ENCODE measurements around the gene SAMD3. TPM values are rescaled to one million over a fixed set of nuclear protein-coding genes. Genes with fewer than 3 reads are reported as not detected.

SAMD3 gene
- total RNA-seq, 1 experiment from 2014 or later = 1.5 TPM

DNA sequence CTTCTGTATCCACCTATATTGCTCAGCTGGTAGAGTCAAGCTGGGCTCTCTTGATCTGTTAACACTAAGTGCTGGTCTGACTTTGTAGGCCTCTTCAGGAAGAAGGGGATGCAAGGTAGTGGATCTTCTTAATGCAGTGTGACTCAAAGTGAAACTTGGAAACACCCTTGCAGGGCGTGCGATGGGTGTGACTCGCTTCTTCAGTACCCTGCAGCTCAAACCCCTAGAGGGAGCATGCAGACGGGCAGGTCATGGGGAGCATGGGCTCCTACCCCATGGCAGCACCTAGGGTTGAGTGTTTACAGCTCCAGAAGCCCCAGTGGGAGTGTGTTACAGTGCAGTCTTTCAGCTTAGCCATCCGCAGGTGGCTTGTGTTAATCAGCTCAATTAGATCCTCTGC lies 757 bp upstream of the SAMD3 start:
- Mint-ChIP-seq H3K4me3 (ENCODE audit: unreplicated experiment) (no peak overlapping the region), H3K27ac (ENCODE audit: unreplicated experiment) (no peak overlapping the region), H3K27me3 (ENCODE audit: insufficient read depth, unreplicated experiment) (no peaks in the 10 kb centered on the region), H3K9me3 (ENCODE audit: unreplicated experiment) (peaks cover 12% of the 10 kb centered on the region), H3K4me1 (ENCODE audit: low read depth, unreplicated experiment) (no peaks in the 10 kb centered on the region), H3K36me3 (ENCODE audit: insufficient read depth, unreplicated experiment) (no peaks in the 10 kb centered on the region)
- ChIA-PET CTCF (no interaction called here), POLR2A (no interaction called here)
- intact Hi-C loops (cut with micrococcal nuclease; ENCODE audit: unreplicated experiment) = no loop called here
- H3K9me3 ChIP-seq = no peaks in the 10 kb centered on the region
- TF ChIP-seq, protein P1, sequence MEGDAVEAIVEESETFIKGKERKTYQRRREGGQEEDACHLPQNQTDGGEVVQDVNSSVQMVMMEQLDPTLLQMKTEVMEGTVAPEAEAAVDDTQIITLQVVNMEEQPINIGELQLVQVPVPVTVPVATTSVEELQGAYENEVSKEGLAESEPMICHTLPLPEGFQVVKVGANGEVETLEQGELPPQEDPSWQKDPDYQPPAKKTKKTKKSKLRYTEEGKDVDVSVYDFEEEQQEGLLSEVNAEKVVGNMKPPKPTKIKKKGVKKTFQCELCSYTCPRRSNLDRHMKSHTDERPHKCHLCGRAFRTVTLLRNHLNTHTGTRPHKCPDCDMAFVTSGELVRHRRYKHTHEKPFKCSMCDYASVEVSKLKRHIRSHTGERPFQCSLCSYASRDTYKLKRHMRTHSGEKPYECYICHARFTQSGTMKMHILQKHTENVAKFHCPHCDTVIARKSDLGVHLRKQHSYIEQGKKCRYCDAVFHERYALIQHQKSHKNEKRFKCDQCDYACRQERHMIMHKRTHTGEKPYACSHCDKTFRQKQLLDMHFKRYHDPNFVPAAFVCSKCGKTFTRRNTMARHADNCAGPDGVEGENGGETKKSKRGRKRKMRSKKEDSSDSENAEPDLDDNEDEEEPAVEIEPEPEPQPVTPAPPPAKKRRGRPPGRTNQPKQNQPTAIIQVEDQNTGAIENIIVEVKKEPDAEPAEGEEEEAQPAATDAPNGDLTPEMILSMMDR (IDR thresholded peaks at IDR 0.05; ENCODE audit: insufficient read depth in 1 of 2, low read depth in 1 of 2, low read length in 1 of 2, severe bottlenecking in 1 of 2, unreplicated experiment in 1 of 2) = no peak
- H3K27me3 ChIP-seq (replicated peaks; ENCODE audit: control insufficient read depth, insufficient read depth, low read length) = no peaks in the 10 kb centered on the region
- H3K4me3 ChIP-seq (ENCODE audit: low read depth, low read length) = no peak overlapping the region
- DNase-seq = no peak
- BruUV-seq (replicated peaks) = no TSS peak
- H3K4me1 ChIP-seq = no peaks in the 10 kb centered on the region
- H3K36me3 ChIP-seq (ENCODE audit: control insufficient read depth, insufficient read depth, low read length) = no peaks in the 10 kb centered on the region

DNA sequence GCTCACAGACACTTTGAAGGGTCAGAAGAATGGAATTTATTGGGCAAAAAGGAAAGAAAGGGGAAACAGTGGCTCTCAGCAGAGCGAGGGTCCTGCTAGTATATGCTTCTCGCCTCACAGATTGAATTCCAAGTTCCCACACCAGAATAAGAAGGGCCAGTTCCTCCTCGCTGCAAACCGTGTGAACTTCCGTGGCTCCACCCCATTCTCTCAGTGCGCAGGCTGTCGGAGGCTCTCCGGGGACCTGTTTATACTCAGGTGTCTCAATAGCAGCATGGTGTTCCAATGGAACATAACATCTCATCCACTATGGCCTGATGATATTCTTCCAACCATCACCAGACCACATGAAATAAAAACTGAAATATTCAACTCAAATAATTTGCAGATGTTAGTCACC lies 4.6 kb downstream of the SAMD3 start:
- POLR2A ChIA-PET = no interaction called here
- DNase-seq = no peak
- Mint-ChIP-seq H3K27me3 (ENCODE audit: insufficient read depth, unreplicated experiment) (no peaks in the 10 kb centered on the region), H3K36me3 (ENCODE audit: insufficient read depth, unreplicated experiment) (no peaks in the 10 kb centered on the region), H3K27ac (ENCODE audit: unreplicated experiment) (no peak overlapping the region), H3K9me3 (ENCODE audit: unreplicated experiment) (no peaks in the 10 kb centered on the region), H3K4me1 (ENCODE audit: low read depth, unreplicated experiment) (no peaks in the 10 kb centered on the region), H3K4me3 (ENCODE audit: unreplicated experiment) (no peak overlapping the region)
- H3K4me3 ChIP-seq (ENCODE audit: low read depth, low read length) = no peak overlapping the region
- CTCF ChIA-PET = no interaction called here
- no peaks in the 10 kb centered on the region for H3K36me3 ChIP-seq (ENCODE audit: control insufficient read depth, insufficient read depth, low read length)
- no peaks in the 10 kb centered on the region for H3K9me3 ChIP-seq
- no peaks in the 10 kb centered on the region for H3K4me1 ChIP-seq
- no TSS peak for BruUV-seq (replicated peaks)
- TF ChIP-seq, protein P1 (IDR thresholded peaks at IDR 0.05; ENCODE audit: insufficient read depth in 1 of 2, low read depth in 1 of 2, low read length in 1 of 2, severe bottlenecking in 1 of 2, unreplicated experiment in 1 of 2) = no peak
- H3K27me3 ChIP-seq (replicated peaks; ENCODE audit: control insufficient read depth, insufficient read depth, low read length) = no peaks in the 10 kb centered on the region
- intact Hi-C loops (cut with micrococcal nuclease; ENCODE audit: unreplicated experiment) = no loop called here

DNA sequence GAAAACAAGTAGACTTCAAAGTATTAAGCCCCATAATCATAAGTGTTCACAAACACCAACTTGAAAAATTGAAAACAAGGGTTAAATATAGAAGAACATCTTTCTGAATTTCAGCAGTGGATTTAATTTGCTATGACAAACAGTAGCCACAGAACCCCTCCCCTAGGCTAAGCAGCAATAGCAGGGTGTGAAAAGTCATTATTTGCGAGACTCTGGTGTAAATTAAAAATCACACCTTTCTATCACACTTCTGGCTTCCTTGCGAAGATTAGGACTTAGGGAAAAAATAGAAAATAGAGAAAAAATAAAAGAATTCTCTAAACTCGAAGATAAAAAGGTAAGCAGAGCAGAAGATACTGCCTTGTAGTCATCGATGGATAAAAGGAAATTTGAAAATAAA lies 6.1 kb downstream of the SAMD3 start:
- H3K36me3 Mint-ChIP-seq (ENCODE audit: insufficient read depth, unreplicated experiment) = no peaks in the 10 kb centered on the region
- Histone ChIP-seq H3K27me3 (replicated peaks; ENCODE audit: control insufficient read depth, insufficient read depth, low read length) (no peaks in the 10 kb centered on the region), H3K36me3 (ENCODE audit: control insufficient read depth, insufficient read depth, low read length) (no peaks in the 10 kb centered on the region), H3K9me3 (no peaks in the 10 kb centered on the region), H3K4me1 (no peaks in the 10 kb centered on the region), H3K4me3 (ENCODE audit: low read depth, low read length) (no peak overlapping the region)
- no TSS peak for BruUV-seq (replicated peaks)
- ChIA-PET POLR2A (no interaction called here), CTCF (no interaction called here)
- intact Hi-C loops (cut with micrococcal nuclease; ENCODE audit: unreplicated experiment) = no loop called here
- no peaks in the 10 kb centered on the region for H3K9me3 Mint-ChIP-seq (ENCODE audit: unreplicated experiment)
- TF ChIP-seq, protein P1 (IDR thresholded peaks at IDR 0.05; ENCODE audit: insufficient read depth in 1 of 2, low read depth in 1 of 2, low read length in 1 of 2, severe bottlenecking in 1 of 2, unreplicated experiment in 1 of 2) = no peak
- no peaks in the 10 kb centered on the region for H3K4me1 Mint-ChIP-seq (ENCODE audit: low read depth, unreplicated experiment)
- H3K4me3 Mint-ChIP-seq (ENCODE audit: unreplicated experiment) = no peak overlapping the region
- H3K27me3 Mint-ChIP-seq (ENCODE audit: insufficient read depth, unreplicated experiment) = no peaks in the 10 kb centered on the region
- no peak overlapping the region for H3K27ac Mint-ChIP-seq (ENCODE audit: unreplicated experiment)
- no peak for DNase-seq
